Tongue (tissue), 2 donors: Measurements from ENCODE around the gene CAMTA1. TPM values are rescaled to one million over a fixed set of nuclear protein-coding genes. Genes with fewer than 3 reads are reported as not detected.

Experiments used
- DNase-seq: peaks from one replicate; pipeline ENCODE4 v3.0.0-alpha.2; 2015
- total RNA-seq: library from RNA; depleted of rRNA; stranded (reverse); fragments of >200 nt; gene quantifications from one replicate; pipeline ENCODE4 v1.2.3, GENCODE V29; 2014

Gene CAMTA1
- total RNA-seq, 1 donor from 2014 or later: 60.6 TPM

DNA sequence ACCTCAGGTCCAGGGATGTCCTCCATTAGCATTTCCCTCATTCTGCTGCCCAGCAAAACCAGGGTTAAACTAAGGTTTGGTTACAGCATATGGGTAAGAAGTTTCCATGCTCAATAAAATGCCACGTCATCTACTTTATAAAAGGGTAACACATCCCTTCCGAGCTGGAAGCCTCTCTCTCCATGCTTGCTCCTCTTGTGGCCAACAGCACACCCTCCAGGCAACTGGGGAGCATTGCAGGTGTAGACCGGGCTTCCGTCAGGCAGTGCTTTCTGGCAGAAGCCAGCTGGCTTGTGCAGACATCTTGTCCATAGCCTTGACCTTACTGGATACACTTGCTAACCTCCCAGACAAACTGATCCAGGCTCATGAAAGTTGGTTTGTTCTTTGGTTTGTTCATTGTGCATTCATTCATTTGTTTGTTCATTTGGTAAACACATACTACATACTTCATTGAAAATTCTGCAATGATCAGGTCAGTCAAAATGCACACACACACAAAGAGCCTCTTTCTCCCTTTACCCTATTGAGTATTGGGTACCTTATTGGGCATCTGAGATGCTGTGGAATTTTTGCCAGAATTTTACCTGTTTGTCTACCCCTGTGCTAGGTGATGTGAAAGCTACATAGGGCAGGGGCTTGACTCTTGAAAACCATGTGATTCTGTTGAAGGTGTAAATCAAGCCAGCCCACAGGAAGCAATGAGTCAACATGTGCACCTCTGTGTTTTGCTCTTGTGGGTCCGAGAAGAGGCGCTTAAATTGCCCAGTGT, 422.8 kb downstream of the CAMTA1 start:
- DNase-seq: peak; percentile 44

DNA sequence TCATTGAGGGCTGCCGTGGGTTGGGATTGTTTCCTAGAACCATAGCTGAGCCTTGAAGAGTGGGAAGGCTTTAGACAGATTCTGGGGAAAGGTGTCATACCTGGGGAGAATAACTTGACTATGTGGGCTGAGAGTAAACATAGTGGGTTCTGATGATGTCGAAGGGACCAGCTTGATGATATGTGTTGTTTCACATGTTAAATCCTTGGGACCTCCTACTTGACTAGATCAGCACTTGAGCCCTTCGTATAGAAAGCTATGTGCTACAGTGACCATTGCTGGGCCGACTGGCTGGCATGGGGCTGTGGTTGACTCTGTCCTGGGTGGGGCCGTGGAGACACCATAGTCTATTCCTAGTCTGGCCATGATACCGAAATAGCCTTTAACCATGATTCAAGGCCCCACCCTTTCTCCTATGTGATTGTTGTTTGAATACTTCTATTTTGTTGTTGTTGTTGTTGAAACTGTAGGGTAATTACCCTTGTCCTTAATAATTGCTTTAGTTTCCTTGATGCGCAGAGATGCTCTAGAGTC, 423.5 kb downstream of the CAMTA1 start:
- no peak for DNase-seq

DNA sequence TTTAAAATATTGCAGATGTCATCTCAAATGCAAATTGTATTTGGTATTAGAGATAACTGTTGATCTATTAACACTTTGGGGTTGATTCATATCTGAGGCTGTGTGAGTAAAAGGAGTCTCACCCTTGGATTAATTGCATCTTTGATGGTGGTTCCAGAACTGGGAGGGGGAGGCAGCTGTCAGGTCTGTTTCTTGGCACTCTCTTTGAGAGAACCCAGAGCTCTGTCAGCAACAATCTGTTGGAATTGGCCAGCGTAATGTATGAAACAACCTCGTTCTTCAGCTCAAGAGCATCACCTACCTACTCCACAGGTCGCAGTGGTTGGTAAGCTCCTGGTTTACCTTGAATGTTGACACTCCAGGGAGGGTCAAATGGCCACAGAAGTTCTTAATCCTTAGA, 424.1 kb downstream of the CAMTA1 start:
- peak; percentile 32 for DNase-seq

DNA sequence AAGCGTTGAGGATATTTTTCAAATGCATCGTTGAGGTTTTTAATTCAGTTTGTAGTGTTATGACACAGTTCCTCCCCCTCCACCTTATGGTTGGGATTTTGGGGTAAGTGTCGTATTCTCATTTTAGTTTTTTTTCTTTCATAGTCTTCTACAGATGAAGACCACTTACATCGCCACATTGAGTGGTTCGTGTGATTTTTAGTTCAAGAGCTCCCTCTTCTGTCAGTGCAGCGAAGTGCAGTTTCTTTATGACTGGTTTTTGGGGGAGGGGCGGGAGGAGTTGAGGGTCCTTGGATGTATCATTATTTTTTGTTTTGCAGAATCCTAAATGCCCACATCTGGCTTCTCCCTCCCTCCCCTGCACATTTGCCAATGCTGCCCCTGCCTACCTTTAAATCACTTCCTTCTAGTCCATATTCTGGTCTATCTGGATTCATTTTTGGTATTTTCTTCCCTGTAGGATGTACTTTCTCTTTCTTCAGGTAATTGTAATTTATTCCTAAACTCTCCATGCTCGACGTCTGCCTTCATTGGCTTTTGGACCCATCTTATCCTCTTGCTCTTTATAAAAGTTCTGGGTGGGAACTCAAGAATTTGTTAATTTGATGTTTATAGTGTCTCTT, 433.1 kb downstream of the CAMTA1 start:
- DNase-seq: peak; percentile 61

DNA sequence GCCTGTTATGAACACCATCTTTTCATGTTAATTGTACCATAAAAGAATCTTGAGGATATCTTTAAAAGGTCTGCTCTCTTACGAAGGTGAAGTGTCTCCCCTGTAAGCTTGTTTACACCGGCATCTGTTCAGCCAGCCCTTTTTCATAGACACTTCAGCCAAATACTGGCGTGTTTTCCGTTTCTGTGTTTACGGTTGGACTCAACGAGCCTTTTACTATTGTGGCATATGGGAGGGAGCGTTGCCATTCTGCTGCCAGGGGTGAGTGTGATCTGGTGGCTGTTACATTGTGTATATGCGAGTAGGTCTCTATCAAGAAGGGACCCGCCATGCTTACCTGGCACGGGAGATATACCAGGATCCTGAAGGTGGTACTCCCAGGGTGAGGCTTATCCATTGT, 433.8 kb downstream of the CAMTA1 start:
- DNase-seq: no peak

DNA sequence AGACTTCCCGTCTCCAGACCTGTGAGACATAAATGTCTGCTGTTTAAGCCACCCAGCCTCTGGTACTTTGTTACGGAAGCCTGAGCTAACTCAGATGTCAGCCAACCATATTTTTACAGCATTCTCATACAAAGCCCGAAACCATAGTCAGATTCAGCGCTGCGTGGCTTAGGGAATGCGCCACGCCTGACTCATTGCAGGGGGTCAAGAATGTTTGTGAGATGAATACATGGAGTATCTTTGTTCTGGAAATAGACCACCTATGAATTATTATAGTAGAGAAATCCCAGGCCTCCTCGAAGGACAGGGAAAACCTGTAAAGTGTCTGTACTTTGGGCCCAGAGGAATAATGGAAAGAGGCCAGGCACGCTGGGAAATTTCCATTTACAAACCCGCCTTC, 434.8 kb downstream of the CAMTA1 start:
- no peak for DNase-seq

DNA sequence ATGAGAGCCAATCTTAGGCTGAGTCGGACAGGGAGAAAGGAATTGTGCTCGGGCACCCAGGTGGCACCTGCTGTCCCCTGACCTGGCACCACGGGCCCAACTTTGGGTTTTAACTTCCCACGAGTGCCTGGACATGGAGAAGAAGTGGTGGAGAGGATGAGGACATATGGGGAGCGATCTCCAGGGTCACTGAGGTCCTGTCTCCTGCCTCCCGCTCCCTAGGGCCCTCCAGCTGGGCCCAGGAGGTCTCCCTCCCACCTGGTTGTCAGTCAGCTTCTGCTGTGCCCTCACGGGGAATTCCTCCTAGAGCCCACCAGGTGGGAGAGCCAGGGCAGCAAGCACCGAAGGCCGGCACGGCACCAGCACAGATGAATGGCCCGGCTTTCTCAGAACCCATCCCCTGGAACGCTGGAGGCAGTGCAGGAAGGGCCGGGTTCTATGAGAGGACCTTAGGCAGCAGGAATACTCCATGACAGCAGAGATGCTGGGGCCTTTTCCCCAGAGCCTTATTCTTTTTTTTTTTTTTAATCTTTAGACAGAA, 435.5 kb downstream of the CAMTA1 start:
- DNase-seq: no peak

DNA sequence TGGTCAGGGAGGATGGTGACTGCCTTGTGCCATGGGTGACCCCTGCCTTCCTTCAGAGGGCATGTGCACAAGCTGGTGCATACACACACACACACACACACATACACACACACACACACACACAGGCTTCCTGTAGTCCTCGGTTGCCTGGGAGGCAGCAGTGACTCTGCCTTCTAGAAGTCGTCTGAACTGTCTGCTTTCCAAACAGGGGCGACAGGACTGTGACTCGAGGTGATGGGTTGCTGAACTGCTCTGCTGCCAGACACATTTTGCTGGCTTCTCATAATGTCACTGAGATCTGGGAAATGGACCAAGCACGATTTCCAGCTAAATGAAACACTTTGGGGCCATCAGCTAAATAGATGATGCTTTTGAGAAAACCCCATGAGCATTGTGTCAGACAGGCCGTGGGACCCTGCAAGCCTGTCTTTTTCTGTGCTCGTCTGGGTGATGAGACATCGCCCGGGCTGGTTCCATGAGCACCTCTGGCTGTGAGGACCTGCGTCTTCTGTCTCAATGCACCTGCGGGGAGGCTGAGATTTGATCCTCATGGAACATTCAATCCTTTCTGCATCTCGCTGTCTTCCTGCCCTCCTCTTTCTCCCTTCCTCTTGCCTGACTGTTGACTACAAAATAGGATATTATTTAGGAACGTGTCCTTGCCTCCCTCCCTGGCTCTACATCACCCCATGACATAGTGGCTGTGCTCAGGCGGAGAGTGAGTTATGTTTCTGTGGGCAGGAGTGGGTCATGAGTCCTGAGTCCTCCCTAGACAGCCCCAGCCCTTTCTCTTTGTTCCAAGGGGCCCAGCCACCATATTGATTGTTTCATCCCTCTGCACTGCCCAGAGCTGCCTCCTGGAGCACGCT, 436.8 kb downstream of the CAMTA1 start:
- no peak for DNase-seq

DNA sequence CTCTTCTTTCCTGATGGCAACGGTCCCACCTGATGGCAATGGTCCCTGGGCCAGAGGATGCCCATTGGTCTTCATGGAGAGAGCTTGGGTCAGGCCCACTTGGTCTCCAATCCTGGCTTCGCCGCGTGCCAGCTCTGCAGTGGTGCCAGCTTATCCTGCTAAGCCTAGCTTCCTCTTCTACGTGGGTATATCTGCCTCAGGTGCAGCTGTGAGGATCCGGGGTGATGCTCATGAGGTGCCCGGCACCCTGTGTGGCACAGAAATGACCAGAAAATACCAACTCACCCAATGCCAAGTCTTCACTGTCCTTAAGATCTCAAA, 437.4 kb downstream of the CAMTA1 start:
- no peak for DNase-seq

DNA sequence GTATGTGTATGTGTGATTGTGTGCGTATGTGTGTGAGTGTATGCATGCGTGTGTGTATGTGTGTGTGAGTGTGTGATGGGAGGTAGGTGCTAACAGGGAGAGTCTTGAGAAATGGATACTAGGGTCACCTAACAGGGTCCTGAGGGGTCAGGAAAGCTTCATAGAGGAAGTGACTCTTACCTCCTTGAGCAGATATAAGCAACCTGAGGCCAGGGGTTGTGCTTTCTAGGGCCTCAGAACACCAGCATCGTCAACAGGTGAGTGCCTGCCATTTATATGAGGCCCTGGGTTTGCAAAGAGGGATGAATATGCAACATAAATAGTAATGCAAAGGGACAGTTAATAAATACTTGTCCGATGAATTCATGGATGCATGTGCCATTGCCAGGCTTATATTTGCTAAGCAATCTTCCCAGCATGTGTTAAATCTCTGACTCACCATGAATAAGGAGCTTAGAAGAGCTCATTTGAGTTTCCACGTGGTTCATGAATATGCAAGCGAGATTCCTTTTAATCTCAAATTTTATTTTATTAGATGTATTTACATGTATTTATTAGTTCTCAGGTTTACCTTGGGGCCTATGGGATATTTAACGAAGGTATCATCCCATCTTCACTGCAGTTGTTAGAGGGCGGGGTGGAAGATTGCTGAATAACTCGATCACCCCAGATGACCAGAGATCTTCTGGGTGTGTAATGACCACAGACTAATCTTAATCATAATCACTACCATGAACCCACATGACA, 438.3 kb downstream of the CAMTA1 start:
- no peak for DNase-seq

DNA sequence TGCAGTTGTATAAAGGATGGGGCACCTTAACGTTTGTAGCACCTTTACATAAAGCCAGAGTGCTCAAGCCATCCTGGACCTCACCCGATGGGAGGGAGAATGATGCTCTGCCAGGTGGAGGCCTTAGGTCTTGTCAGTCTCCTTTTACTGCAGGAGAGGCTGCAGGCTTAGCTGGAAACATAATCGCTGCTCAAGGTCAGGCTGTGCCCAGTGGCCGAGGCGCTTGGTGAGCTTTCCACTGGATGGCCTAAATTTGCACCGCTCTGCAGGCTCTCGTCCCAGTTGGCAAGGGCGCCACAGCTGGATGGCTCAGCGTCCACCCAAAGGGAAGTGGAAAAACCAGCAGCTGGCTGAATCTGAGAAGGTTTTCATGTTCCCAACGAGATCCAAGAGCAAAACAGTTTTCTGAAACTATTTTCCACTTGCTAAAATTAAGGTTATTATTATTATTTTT, 438.9 kb downstream of the CAMTA1 start:
- DNase-seq: peak; percentile 72

DNA sequence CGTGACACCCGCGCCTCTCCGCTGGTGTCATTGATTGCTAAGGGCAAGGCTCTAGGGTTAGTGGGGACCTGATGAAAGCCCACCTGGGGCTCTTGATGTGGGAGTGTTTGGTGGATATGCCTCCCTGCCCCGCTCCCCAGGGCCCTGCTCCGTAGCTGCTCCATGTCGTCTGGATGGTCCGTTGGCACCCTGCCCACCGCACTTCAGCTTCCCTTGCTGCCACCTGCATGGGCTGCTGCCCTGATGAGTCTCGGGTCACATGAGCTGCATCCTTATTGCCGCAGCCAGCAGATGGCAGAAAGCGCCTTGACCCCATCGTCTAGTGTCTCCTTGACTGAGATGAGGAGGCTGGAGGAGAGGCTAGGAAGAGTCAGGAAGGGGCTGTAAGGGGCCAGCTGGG, 439.4 kb downstream of the CAMTA1 start:
- DNase-seq: peak; percentile 12

DNA sequence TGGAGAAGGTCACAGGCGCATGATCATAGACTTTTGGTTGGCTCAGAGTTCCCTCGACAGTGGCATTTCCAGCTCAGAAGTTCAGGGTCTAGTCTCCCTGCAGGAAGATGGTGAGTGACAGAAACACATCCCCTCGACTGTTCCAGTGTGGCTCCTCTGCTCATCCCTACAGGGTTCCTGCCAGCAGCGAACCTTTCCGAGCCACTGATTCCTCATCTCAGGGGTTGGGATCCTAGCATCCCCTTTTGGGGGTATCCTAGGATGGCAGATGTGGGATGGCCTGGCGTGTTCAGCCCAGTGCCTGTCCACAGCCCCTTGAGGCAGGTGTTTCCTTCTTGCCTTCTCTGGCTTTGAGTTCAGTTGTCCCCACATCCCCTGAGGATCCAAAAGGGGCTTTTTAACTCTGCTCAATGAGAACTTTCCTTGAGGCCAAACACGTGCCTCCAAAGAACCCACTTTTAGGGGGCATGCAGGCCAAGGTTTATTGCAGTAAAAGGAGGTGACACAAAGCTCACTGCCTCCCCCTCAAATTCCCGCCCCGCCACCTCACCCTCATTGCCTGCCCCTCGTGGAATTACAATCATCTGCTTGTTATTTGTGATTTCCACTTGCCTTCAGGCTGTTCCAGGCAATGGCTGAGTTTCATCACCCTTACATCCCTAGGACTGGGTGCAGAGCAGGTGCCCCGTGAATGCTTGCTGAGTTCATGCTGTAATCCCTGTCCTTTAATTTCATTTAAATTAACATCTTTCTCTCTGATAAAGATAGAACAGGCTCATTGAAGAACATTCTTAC, 440.7 kb downstream of the CAMTA1 start:
- no peak for DNase-seq

DNA sequence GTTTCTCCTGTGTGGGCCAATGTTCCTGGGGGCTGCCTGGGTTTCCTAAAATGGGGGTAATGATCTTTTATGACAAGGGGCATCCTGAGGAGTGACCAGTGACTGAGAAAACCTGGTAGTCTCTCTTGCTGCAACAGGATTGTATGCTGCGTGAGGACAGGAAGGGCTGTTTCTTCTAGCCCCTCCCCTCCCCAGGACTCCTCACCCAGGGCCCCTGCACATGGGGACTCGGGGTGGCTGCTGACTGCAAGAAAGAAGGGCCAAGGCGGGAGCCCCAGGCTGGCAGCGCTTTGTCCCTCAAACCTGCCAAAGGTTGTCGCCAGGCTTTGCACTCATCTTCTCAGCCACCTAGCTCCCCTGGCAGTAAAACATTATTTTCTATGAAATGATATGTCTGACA, 442.4 kb downstream of the CAMTA1 start:
- no peak for DNase-seq

DNA sequence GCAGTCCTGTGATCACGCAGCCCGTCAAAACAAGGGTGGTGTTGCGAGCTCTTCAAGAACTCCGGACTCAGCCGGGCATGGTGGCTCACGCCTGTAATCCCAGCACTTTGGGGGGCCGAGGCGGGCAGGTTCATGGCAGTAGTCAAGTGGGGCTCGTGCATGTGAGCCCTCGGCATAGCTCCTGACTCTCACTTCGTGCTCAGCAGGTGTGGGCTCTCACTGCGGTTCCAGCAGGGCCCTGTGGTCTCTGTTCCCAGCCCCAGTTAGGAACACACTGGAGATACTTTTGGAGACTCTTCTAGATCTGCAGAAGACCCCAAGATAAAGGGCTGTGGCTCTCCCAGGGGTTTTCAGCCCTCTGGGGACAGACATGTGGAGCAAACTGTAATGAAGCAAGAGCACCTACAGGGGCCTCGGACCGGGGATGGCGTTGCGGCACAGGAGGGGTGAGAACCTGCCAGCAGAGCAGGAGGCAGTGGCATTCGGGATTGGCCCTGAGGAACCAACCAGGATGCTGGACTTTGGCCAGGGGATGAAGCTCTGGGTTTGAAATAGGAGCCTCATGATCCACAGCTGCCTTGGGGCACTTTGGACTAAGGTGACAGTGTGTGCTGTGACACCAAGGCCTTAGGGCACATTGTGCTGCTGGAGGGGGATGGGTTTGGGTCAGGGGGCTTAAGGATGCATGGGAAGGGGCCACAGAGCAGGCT, 443.2 kb downstream of the CAMTA1 start:
- DNase-seq: peak; percentile 33

DNA sequence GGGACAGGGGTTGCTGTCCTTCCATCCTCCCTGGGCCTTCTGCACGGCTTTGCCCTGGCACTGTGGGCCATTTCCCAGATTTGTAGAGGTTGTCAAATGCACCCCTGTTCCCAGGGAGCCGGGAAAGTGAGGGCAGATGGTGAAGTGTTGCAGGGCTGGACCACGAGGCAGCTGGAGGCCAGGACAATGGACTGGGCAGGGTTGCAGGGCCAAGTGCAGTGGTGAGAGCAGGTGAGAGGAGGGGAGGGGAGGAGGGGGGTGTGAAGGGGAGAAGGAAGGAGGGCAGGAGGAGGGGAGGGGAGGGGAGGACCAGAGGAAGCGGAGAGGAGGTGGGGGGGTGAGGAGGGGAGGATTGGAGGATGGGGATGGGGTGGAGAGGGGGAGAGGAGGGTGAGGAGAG, 443.9 kb downstream of the CAMTA1 start:
- no peak for DNase-seq

DNA sequence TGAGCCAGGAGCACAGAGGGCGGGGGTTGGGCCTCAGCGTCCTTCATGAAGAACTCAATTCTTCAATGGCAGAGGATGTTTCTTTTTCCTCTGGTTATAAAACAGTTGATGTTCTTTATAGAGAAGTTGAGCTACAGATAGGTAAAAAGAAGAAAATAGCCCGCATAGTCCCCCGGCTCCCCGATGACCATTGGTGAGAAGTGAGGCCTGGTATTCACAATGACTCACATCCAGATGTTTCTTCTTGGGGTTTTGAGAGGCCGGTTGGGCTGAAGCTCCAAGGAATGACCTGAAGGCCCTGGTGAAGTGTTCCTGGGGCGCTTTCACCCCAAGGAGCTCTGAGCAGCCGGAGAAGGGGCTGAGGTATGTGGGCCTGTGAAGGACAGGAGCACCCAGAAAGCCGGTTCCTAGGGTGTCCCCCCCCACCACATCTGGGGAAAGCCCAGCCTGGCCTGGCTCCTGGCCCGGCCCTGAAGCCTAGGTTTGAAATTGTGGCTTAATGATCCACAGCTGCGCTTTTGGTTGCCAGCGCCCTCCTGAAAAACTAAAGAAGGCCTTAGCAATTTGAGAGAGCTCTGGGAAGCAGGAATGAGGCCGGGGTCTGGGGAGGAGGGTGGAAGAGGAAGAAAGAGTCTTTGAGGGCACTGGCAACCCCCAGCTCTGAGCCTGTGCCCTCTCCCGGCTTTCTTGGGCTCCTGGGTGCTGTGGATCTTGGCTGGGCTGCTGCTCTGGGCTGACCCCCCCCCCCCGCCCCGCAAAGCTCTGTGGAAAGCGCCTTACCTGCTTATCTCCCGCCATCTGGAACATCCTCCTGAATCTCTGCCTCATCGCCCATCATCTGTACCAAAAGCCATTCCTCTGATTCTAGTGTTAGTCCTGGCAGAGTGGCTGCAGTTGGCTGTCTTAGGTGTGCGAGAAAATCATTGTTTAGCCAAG, 444.7 kb downstream of the CAMTA1 start:
- peak; percentile 78 for DNase-seq

DNA sequence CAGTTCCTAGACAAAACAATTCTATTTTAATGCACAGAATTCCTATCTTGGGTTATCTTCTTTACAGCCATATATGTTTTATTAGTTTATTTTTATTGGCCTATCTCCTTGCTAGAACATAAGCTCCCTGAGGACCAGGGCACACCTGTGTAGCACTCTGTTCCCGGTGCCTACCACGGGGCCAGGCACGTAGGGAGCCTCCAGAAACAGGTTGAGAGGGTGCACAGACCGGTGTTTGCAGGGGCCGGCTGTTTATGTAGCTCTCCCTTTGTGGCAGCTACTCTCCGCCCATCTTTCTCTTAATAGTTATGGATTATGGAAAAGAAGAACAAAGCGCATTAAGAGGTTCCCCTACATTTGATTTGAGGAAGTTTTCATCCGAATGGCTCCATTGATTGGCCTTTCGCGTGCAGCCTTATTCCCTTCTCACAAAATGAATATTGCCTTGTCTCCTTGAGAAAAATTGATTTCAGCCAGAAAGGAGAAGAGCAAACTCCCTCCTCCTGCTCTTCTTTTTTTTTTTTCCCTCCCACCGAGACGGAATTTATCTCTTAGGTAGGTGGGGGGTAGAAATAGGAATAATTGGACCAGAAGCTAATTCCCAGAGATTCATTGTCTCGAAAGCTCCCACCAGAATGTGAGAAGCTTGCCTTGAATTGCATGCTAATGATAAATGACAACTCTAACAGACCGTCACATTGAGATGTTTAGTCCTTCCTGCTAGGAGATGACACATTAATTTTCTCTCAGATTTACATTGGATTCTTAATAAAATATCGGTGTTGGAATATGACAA, 447.4 kb downstream of the CAMTA1 start:
- no peak for DNase-seq

DNA sequence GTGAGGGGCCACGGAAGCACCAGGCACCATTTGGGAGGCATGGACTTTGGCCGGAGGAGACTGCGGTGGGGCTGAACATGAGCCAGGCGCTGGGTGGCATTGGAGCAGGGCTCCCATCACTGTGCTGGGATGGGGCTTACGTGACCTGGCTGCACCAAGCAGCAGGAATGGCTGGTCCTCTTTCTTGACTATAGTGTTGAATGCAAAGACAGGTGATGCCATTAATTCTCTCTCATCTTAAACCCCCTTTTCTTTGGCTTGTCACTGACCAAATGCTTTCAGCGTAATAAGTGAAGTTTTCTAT, 447.9 kb downstream of the CAMTA1 start:
- no peak for DNase-seq
